H1 (cell line): ENCODE data around the gene WLS. TPM values are rescaled to one million over a fixed set of nuclear protein-coding genes. Genes with fewer than 3 reads are reported as not detected.

Experiments
- CTCF ChIA-PET: fragments of 300-600 bp; sonication (Branson Sonifier 250); formaldehyde crosslinking; loops from one replicate; lab custom pipeline; 2021; ENCODE audit not compliant: partially characterized antibody; lab: Charles Lee
- POLR2A ChIA-PET: fragments of 300-600 bp; sonication (Branson Sonifier 250); formaldehyde crosslinking; loops from one replicate; lab custom pipeline; 2021; ENCODE audit warnings: inconsistent platforms; ENCODE audit not compliant: partially characterized antibody; lab: Charles Lee
- DNase-seq, 2 experiments: peaks; one replicate each; pipeline versions ENCODE4 v3.0.0 to v3.0.0-alpha.2; 2010 to 2022; ENCODE audit warnings: low spot score in 2 of 2, low read depth in 1 of 2, mixed read lengths in 1 of 2
- FAIRE-seq: peaks from 2 replicates; lab custom pipeline; 2011; peaks lifted over from hg19 to GRCh38; lab: Jason Lieb, UNC
- H2AFZ ChIP-seq: 2 replicates; pipeline ENCODE4 v1.8.1; 2012; ENCODE audit warnings: low read length, inconsistent platforms
- H2AK5ac ChIP-seq: 2 replicates; pipeline ENCODE4 v1.6.1; 2013; ENCODE audit warnings: low read depth, low read length
- H2BK120ac ChIP-seq: replicated peaks from 2 replicates; pipeline ENCODE3; 2013; ENCODE audit warnings: low read depth, low read length, inconsistent platforms
- H2BK12ac ChIP-seq: 2 replicates; pipeline ENCODE4 v1.6.1; 2013; ENCODE audit warnings: low read depth, low read length
- H2BK15ac ChIP-seq: 2 replicates; pipeline ENCODE4 v1.6.1; 2013; ENCODE audit warnings: low read length
- H2BK20ac ChIP-seq: 2 replicates; pipeline ENCODE4 v1.6.1; 2013; ENCODE audit warnings: low read length
- H2BK5ac ChIP-seq: 2 replicates; pipeline ENCODE4 v1.6.1; 2013; ENCODE audit warnings: low read depth, low read length
- H3K14ac ChIP-seq: 2 replicates; pipeline ENCODE4 v1.6.1; 2013; ENCODE audit warnings: inconsistent platforms; ENCODE audit not compliant: insufficient read length
- H3K18ac ChIP-seq: 2 replicates; pipeline ENCODE4 v1.6.1; 2013; ENCODE audit warnings: low read length; ENCODE audit errors: extremely low read depth
- H3K23ac ChIP-seq: 2 replicates; pipeline ENCODE4 v1.6.1; 2013; ENCODE audit warnings: inconsistent platforms; ENCODE audit not compliant: insufficient read length
- H3K23me2 ChIP-seq: 2 replicates; pipeline ENCODE4 v1.6.1; 2013; ENCODE audit warnings: low read depth, low read length
- H3K27ac ChIP-seq: 2 replicates; pipeline ENCODE4 v1.6.1; 2011; ENCODE audit warnings: low read depth, low read length, inconsistent platforms
- H3K27me3 ChIP-seq, 4 experiments: replicated peaks in 1 of 4; 1 replicate in 1 of 4; 2 replicates in 3 of 4; pipeline versions ENCODE4 v1.6.1 to v1.8.1; 2011 to 2013; ENCODE audit warnings: low read length in 3 of 4, mild to moderate bottlenecking in 3 of 4, inconsistent platforms in 2 of 4, mixed read lengths in 2 of 4, moderate library complexity in 1 of 4; ENCODE audit not compliant: control insufficient read depth in 3 of 4, insufficient read depth in 3 of 4; ENCODE audit errors: extremely low read depth in 1 of 4
- H3K36me3 ChIP-seq, 4 experiments: 2 replicates each; pipeline versions ENCODE4 v1.6.1 to v1.8.1; 2011 to 2013; ENCODE audit warnings: mild to moderate bottlenecking in 4 of 4, low read length in 3 of 4, moderate library complexity in 2 of 4, control low read depth in 1 of 4, inconsistent platforms in 1 of 4; ENCODE audit not compliant: insufficient read depth in 4 of 4, control insufficient read depth in 2 of 4
- H3K4ac ChIP-seq: replicated peaks from 2 replicates; pipeline ENCODE3; 2013; ENCODE audit warnings: low read length, low read depth, mixed read lengths, inconsistent platforms; ENCODE audit not compliant: insufficient read length
- H3K4me1 ChIP-seq, 4 experiments: replicated peaks in 1 of 4; 1 replicate in 1 of 4; 2 replicates in 3 of 4; pipeline versions ENCODE4 v1.6.1 to v1.8.1; 2011 to 2013; ENCODE audit warnings: low read length in 3 of 4, inconsistent platforms in 2 of 4, mixed read lengths in 1 of 4; ENCODE audit not compliant: insufficient read depth in 4 of 4, control insufficient read depth in 3 of 4
- H3K4me2 ChIP-seq, 2 experiments: 2 replicates each; pipeline versions ENCODE4 v1.6.1 to v1.8.1; 2011 to 2013; ENCODE audit warnings: low read depth in 2 of 2, low read length in 2 of 2, control low read depth in 1 of 2, inconsistent platforms in 1 of 2, mild to moderate bottlenecking in 1 of 2; ENCODE audit not compliant: insufficient read depth in 1 of 2
- H3K4me3 ChIP-seq, 4 experiments: fragments of 200-600, 300-600 bp in 1 of 4; sonication (generic), shearing (Covaris generic), sonication (Bioruptor Twin) in 1 of 4; 2 replicates each; pipeline versions ENCODE4 v1.5.1 to v1.8.1; 2011 to 2016; ENCODE audit warnings: low read length in 4 of 4, low read depth in 3 of 4, control low read depth in 2 of 4, inconsistent platforms in 2 of 4, mild to moderate bottlenecking in 2 of 4, mixed read lengths in 1 of 4, moderate library complexity in 1 of 4; ENCODE audit not compliant: insufficient read depth in 2 of 4; ENCODE audit errors: extremely low read depth in 1 of 4
- H3K56ac ChIP-seq: replicated peaks from 2 replicates; pipeline ENCODE3; 2013; ENCODE audit warnings: low read depth, mild to moderate bottlenecking, mixed read lengths, low read length, inconsistent platforms; ENCODE audit not compliant: insufficient read length
- H3K79me1 ChIP-seq: 2 replicates; pipeline ENCODE4 v1.6.1; 2013; ENCODE audit warnings: low read depth, low read length, control low read depth
- H3K79me2 ChIP-seq, 2 experiments: 2 replicates each; pipeline versions ENCODE4 v1.6.1 to v1.8.1; 2012 to 2013; ENCODE audit warnings: low read length in 2 of 2, mild to moderate bottlenecking in 2 of 2, inconsistent platforms in 1 of 2; ENCODE audit not compliant: insufficient read depth in 2 of 2, control insufficient read depth in 1 of 2
- H3K9ac ChIP-seq, 4 experiments: replicated peaks in 1 of 4; 1 replicate in 1 of 4; 2 replicates in 3 of 4; pipeline versions ENCODE4 v1.6.1 to v1.8.1; 2011 to 2013; ENCODE audit warnings: low read depth in 3 of 4, low read length in 3 of 4, control low read depth in 2 of 4, mild to moderate bottlenecking in 2 of 4, moderate library complexity in 2 of 4, inconsistent platforms in 1 of 4; ENCODE audit errors: extremely low read depth in 1 of 4
- H3K9me3 ChIP-seq, 2 experiments: 2 replicates each; pipeline versions ENCODE4 v1.6.1 to v1.8.1; 2012 to 2013; ENCODE audit warnings: mild to moderate bottlenecking in 2 of 2, moderate library complexity in 2 of 2, control low read depth in 1 of 2, inconsistent platforms in 1 of 2, low read depth in 1 of 2, low read length in 1 of 2, mixed read lengths in 1 of 2; ENCODE audit not compliant: insufficient read depth in 2 of 2
- H4K20me1 ChIP-seq, 2 experiments: replicated peaks in 1 of 2; 2 replicates each; pipeline versions ENCODE3 to v1.8.1; 2011 to 2013; ENCODE audit warnings: inconsistent platforms in 2 of 2, low read length in 2 of 2, mild to moderate bottlenecking in 1 of 2; ENCODE audit not compliant: insufficient read depth in 2 of 2, control insufficient read depth in 1 of 2
- H4K5ac ChIP-seq: 2 replicates; pipeline ENCODE4 v1.6.1; 2013; ENCODE audit warnings: low read length, low read depth, mixed read lengths, inconsistent platforms; ENCODE audit not compliant: insufficient read length
- H4K8ac ChIP-seq: 2 replicates; pipeline ENCODE4 v1.8.0; 2013; ENCODE audit warnings: mild to moderate bottlenecking, moderate library complexity, low read length, inconsistent platforms; ENCODE audit not compliant: insufficient read depth; ENCODE audit errors: extremely low read depth
- H4K91ac ChIP-seq: replicated peaks from 2 replicates; pipeline ENCODE3; 2013; ENCODE audit warnings: low read length, mixed read lengths, inconsistent platforms; ENCODE audit not compliant: insufficient read length
- JUND ChIP-seq: IDR thresholded peaks from 2 replicates; pipeline ENCODE4 v1.6.1; 2011; ENCODE audit warnings: mild to moderate bottlenecking, improper control_type of control experiment, low read length
- KDM4A ChIP-seq: IDR thresholded peaks from one replicate; pipeline ENCODE4 v1.7.1; 2012; ENCODE audit warnings: low read depth, mild to moderate bottlenecking, moderate library complexity, low read length, inconsistent platforms; ENCODE audit not compliant: severe bottlenecking
- WGBS, 2 experiments: shearing (Covaris generic) in 1 of 2; methylation state at CpG; one replicate each; pipeline versions ENCODE4 v1.1.6 to v1.1.7; 2013 to 2015; ENCODE audit warnings: low lambda C conversion rate in 2 of 2, mixed read lengths in 2 of 2, inconsistent platforms in 1 of 2, low coverage in 1 of 2, missing lambda C conversion rate in 1 of 2; ENCODE audit not compliant: insufficient replicate concordance in 2 of 2, insufficient coverage in 1 of 2, insufficient read length in 1 of 2; ENCODE audit errors: extremely low coverage in 1 of 2, missing lambda C conversion rate in 1 of 2; 5-methylcytosine and 5-hydroxymethylcytosine counted together
- polyA plus RNA-seq, 7 experiments: library from polyadenylated mRNA; depleted of rRNA in 3 of 7; stranded (reverse) in 5 of 7; unstranded in 2 of 7; fragments of >200 nt in 5 of 7; fragments of 200-250 nt in 2 of 7; gene quantifications; 1 replicate in 5 of 7; 2 replicates in 1 of 7; 4 replicates in 1 of 7; pipeline versions ENCODE4 v1.2.1 to v1.2.3, GENCODE V29; 2011 to 2013; ENCODE audit warnings: missing spikeins in 2 of 7, mixed read lengths in 2 of 7
- total RNA-seq: library from RNA; stranded (reverse); fragmentation: NEBNext Ultra II Directional; extraction: Animal tissue kit (Norgen Biotek cat#: 25700); gene quantifications from 2 replicates; pipeline ENCODE4 v1.2.1, GENCODE V29; 2021
- TF ChIP-seq, protein P1 (sequence below): IDR thresholded peaks from 2 replicates; pipeline ENCODE4 v1.6.1; 2012; ENCODE audit warnings: inconsistent platforms

WLS gene
- total and polyA plus RNA-seq, 2 of the 8 experiments (the other 6 are each of a cell fraction or from before 2014, with no cell fraction given) = 1.2 to 2.7 TPM

GRCh38 chr1:68101829-68102228, 130.5 kb downstream of the WLS start:
- no peak overlapping the region for H4K91ac ChIP-seq
- H4K5ac ChIP-seq = no peak overlapping the region
- H3K79me1 ChIP-seq = no peaks in the 10 kb centered on the region
- H3K18ac ChIP-seq = no peak overlapping the region
- no peaks in the 10 kb centered on the region for H3K79me2 ChIP-seq
- no peak overlapping the region for H3K4me2 ChIP-seq
- no peak overlapping the region for H2BK12ac ChIP-seq
- no peaks in the 10 kb centered on the region for H3K36me3 ChIP-seq
- H3K4ac ChIP-seq = no peak overlapping the region
- TF ChIP-seq KDM4A = no peak
- no peak for TF ChIP-seq JUND
- TF ChIP-seq, protein P1, sequence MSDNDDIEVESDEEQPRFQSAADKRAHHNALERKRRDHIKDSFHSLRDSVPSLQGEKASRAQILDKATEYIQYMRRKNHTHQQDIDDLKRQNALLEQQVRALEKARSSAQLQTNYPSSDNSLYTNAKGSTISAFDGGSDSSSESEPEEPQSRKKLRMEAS = no peak
- TF ChIP-seq, all 59 proteins: peak for 0
- Histone ChIP-seq H3K4me1 (no peaks in the 10 kb centered on the region; a peak in 1 of 7 replicates), H3K23ac (no peak overlapping the region), H2BK120ac (no peak overlapping the region), H3K27me3 (no peaks in the 10 kb centered on the region), H3K9ac (no peak overlapping the region), H2BK20ac (no peak overlapping the region), H2AFZ (no peak overlapping the region), H3K9me3 (no peaks in the 10 kb centered on the region), H3K27ac (no peak overlapping the region), H2AK5ac (no peak overlapping the region), H3K23me2 (peaks cover 2% of the 10 kb centered on the region; the same call in 1 of the 2 replicates), H2BK5ac (no peak overlapping the region), H3K14ac (no peak overlapping the region), H3K4me3 (no peak overlapping the region), H2BK15ac (no peak overlapping the region), H4K20me1 (no peaks in the 10 kb centered on the region), H4K8ac (no peak overlapping the region), H3K56ac (no peak overlapping the region)
- POLR2A ChIA-PET = no interaction called here
- FAIRE-seq (no peak), DNase-seq (no peak)
- 86% methylated on average over 4 of the region's 4 CpGs; no CpG with 5 or more reads in 1 of the 2 experiments for WGBS, 2 experiments
- CTCF ChIA-PET = interaction anchor here (0.6 to 1.7 kb wide), 9 partner anchors 9 to 344 kb away, joined by 3 to 7 read pairs (median 4); no protein-coding TSS in a partner anchor
